WTC11 (cell line): ENCODE data around the gene SLC12A2. TPM values are rescaled to one million over a fixed set of nuclear protein-coding genes. Genes with fewer than 3 reads are reported as not detected.

Experiments
- ATAC-seq: fragments of 200-7000 bp; cut with Tn5 transposase; 2 replicates; pipeline ENCODE4 v1.10.0; 2021; ENCODE audit warnings: mild to moderate bottlenecking, moderate library complexity
- CTCF ChIA-PET: fragments of 300-600 bp; sonication (Branson Sonifier 250); formaldehyde crosslinking; loops from one replicate; lab custom pipeline; 2021; ENCODE audit warnings: antibody characterized with exemption; lab: Charles Lee
- POLR2A ChIA-PET: fragments of 350-600 bp; sonication (Branson Sonifier 250); formaldehyde crosslinking; loops from one replicate; lab custom pipeline; 2021; ENCODE audit warnings: antibody characterized with exemption; lab: Charles Lee
- DNase-seq: peaks from one replicate; pipeline ENCODE4 v3.0.0; 2021; ENCODE audit warnings: low spot score
- H3K27ac Mint-ChIP-seq: 2 replicates; pipeline ENCODE4 v1.8.0; 2021; ENCODE audit warnings: mixed read lengths
- H3K27me3 Mint-ChIP-seq: 2 replicates; pipeline ENCODE4 v1.8.0; 2021; ENCODE audit warnings: low read depth, mild to moderate bottlenecking, moderate library complexity, mixed read lengths
- H3K36me3 Mint-ChIP-seq: 2 replicates; pipeline ENCODE4 v1.8.0; 2021; ENCODE audit warnings: mixed read lengths
- H3K4me1 Mint-ChIP-seq: 2 replicates; pipeline ENCODE4 v1.8.0; 2022; ENCODE audit warnings: mixed read lengths
- H3K4me3 Mint-ChIP-seq: 2 replicates; pipeline ENCODE4 v1.8.0; 2021; ENCODE audit warnings: mild to moderate bottlenecking, moderate library complexity, mixed read lengths
- H3K9me3 Mint-ChIP-seq: 2 replicates; pipeline ENCODE4 v1.8.0; 2021; ENCODE audit warnings: mixed read lengths
- CREM ChIP-seq: sonication (generic); formaldehyde crosslinking; IDR thresholded peaks from 2 replicates; pipeline ENCODE4 v1.8.1; 2022; ENCODE audit warnings: mild to moderate bottlenecking, missing genetic modification reagents, moderate library complexity
- ETV6 ChIP-seq: sonication (generic); formaldehyde crosslinking; IDR thresholded peaks from 2 replicates; pipeline ENCODE4 v1.8.1; 2022; ENCODE audit warnings: mild to moderate bottlenecking, missing genetic modification reagents
- FOXJ3 ChIP-seq: sonication (generic); formaldehyde crosslinking; IDR thresholded peaks from 2 replicates; pipeline ENCODE4 v1.9.0; 2021; ENCODE audit warnings: missing genetic modification reagents, mild to moderate bottlenecking, borderline replicate concordance
- GRHL2 ChIP-seq: fragments of 250-450 bp; sonication (Bioruptor Pico); IDR thresholded peaks from 2 replicates; pipeline ENCODE4 v1.8.0; 2022; ENCODE audit warnings: mild to moderate bottlenecking, moderate library complexity; ENCODE audit not compliant: insufficient replicate concordance, severe bottlenecking
- NFYB ChIP-seq: sonication (generic); formaldehyde crosslinking; conservative IDR thresholded peaks from 2 replicates; pipeline ENCODE4 v1.8.0; 2022; ENCODE audit warnings: low read depth, missing genetic modification reagents
- RELA ChIP-seq: sonication (generic); formaldehyde crosslinking; IDR thresholded peaks from 2 replicates; pipeline ENCODE4 v1.8.1; 2022; ENCODE audit warnings: missing genetic modification reagents, mild to moderate bottlenecking, borderline replicate concordance
- SOX15 ChIP-seq: fragments of 250-450 bp; sonication (Bioruptor Pico); IDR thresholded peaks from 2 replicates; pipeline ENCODE4 v1.9.0; 2021; ENCODE audit warnings: mild to moderate bottlenecking
- TEAD1 ChIP-seq: sonication (generic); formaldehyde crosslinking; IDR thresholded peaks from 2 replicates; pipeline ENCODE4 v1.8.0; 2022; ENCODE audit warnings: mild to moderate bottlenecking, missing genetic modification reagents
- ZNF263 ChIP-seq: sonication (generic); formaldehyde crosslinking; IDR thresholded peaks from 2 replicates; pipeline ENCODE4 v1.8.1; 2022; ENCODE audit warnings: low read depth, mild to moderate bottlenecking, moderate library complexity, missing genetic modification reagents
- total RNA-seq: library from RNA; stranded (reverse); gene quantifications from 3 replicates; pipeline ENCODE4 v1.2.3, GENCODE V29; 2021
- TF ChIP-seq, protein P1 (sequence below): fragments of 250-450 bp; sonication (Bioruptor Pico); IDR thresholded peaks from 2 replicates; pipeline ENCODE4 v1.9.0; 2021; ENCODE audit warnings: mild to moderate bottlenecking, borderline replicate concordance
- TF ChIP-seq, protein P2 (sequence below): sonication (generic); formaldehyde crosslinking; IDR thresholded peaks from 2 replicates; pipeline ENCODE4 v1.8.1; 2023; ENCODE audit warnings: mild to moderate bottlenecking, missing genetic modification reagents
- TF ChIP-seq, protein P3 (sequence below): sonication (generic); formaldehyde crosslinking; IDR thresholded peaks from 2 replicates; pipeline ENCODE4 v1.8.1; 2022; ENCODE audit warnings: low read depth, missing genetic modification reagents, borderline replicate concordance

Gene SLC12A2
- total RNA-seq, 1 experiment from 2014 or later: 8.4 TPM

DNA sequence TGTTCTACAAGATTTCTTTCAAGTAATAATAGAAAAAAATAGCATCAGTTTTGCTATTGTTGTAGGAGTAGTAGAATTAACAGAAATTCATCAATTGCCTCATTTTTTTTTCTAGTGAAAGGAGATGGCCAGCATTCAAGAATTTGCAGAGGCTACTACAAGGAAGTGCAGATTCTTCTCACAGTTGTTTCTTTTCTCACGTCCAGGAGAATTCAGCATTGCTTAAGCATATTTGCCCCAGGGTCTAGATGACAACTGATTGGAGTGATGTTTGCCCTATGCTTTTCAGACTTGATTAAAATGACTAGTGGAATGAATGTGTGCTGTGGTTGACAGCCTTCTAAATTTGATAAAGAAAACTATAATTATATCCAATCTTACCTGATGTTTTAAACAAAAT lies 46.6 kb upstream of the SLC12A2 start:
- Mint-ChIP-seq H3K4me1 (peaks cover 8% of the 10 kb centered on the region), H3K27me3 (no peaks in the 10 kb centered on the region)
- no peak for ATAC-seq
- TF ChIP-seq RELA: no peak
- no peak for TF ChIP-seq ZNF263
- no peak for TF ChIP-seq SOX15 (CRISPR knock-in tag)
- no peak for TF ChIP-seq TEAD1
- TF ChIP-seq, protein P1, sequence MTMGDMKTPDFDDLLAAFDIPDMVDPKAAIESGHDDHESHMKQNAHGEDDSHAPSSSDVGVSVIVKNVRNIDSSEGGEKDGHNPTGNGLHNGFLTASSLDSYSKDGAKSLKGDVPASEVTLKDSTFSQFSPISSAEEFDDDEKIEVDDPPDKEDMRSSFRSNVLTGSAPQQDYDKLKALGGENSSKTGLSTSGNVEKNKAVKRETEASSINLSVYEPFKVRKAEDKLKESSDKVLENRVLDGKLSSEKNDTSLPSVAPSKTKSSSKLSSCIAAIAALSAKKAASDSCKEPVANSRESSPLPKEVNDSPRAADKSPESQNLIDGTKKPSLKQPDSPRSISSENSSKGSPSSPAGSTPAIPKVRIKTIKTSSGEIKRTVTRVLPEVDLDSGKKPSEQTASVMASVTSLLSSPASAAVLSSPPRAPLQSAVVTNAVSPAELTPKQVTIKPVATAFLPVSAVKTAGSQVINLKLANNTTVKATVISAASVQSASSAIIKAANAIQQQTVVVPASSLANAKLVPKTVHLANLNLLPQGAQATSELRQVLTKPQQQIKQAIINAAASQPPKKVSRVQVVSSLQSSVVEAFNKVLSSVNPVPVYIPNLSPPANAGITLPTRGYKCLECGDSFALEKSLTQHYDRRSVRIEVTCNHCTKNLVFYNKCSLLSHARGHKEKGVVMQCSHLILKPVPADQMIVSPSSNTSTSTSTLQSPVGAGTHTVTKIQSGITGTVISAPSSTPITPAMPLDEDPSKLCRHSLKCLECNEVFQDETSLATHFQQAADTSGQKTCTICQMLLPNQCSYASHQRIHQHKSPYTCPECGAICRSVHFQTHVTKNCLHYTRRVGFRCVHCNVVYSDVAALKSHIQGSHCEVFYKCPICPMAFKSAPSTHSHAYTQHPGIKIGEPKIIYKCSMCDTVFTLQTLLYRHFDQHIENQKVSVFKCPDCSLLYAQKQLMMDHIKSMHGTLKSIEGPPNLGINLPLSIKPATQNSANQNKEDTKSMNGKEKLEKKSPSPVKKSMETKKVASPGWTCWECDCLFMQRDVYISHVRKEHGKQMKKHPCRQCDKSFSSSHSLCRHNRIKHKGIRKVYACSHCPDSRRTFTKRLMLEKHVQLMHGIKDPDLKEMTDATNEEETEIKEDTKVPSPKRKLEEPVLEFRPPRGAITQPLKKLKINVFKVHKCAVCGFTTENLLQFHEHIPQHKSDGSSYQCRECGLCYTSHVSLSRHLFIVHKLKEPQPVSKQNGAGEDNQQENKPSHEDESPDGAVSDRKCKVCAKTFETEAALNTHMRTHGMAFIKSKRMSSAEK: no peak
- no peak for TF ChIP-seq CREM (CRISPR knock-in tag)
- TF ChIP-seq NFYB (CRISPR knock-in tag): no peak
- no peak for TF ChIP-seq GRHL2
- no peak for TF ChIP-seq ETV6
- TF ChIP-seq, protein P2, sequence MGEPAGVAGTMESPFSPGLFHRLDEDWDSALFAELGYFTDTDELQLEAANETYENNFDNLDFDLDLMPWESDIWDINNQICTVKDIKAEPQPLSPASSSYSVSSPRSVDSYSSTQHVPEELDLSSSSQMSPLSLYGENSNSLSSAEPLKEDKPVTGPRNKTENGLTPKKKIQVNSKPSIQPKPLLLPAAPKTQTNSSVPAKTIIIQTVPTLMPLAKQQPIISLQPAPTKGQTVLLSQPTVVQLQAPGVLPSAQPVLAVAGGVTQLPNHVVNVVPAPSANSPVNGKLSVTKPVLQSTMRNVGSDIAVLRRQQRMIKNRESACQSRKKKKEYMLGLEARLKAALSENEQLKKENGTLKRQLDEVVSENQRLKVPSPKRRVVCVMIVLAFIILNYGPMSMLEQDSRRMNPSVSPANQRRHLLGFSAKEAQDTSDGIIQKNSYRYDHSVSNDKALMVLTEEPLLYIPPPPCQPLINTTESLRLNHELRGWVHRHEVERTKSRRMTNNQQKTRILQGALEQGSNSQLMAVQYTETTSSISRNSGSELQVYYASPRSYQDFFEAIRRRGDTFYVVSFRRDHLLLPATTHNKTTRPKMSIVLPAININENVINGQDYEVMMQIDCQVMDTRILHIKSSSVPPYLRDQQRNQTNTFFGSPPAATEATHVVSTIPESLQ (CRISPR knock-in tag): no peak
- TF ChIP-seq, all 79 proteins: peak for 0
- Mint-ChIP-seq H3K27ac (no peak overlapping the region), H3K36me3 (no peaks in the 10 kb centered on the region), H3K4me3 (no peak overlapping the region), H3K9me3 (peaks cover 13% of the 10 kb centered on the region; the same call in 1 of the 2 replicates)
- ChIA-PET CTCF (no interaction called here), POLR2A (no interaction called here)
- no peak for DNase-seq

DNA sequence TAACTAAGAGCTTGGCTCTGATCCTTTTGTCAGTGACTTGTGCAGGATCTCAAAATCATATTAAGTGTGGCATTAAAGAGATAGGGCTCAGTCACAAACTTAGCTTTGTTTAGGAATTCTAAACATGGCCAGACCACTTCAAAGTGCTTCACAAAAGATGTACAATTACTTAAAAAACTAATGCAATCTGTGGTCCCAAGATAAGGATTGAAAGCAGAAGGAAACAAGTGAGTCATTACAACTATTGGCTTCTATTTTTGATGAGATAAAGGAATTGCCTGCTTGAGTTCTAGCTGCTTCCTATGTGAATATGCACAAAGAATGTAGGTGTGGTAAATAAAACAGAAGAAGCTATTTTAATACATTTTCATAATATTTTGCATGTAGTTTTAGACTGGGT lies 44.9 kb upstream of the SLC12A2 start:
- CTCF ChIA-PET: no interaction called here
- TF ChIP-seq, protein P1: no peak
- no peak for TF ChIP-seq FOXJ3 (CRISPR knock-in tag)
- TF ChIP-seq, protein P3, sequence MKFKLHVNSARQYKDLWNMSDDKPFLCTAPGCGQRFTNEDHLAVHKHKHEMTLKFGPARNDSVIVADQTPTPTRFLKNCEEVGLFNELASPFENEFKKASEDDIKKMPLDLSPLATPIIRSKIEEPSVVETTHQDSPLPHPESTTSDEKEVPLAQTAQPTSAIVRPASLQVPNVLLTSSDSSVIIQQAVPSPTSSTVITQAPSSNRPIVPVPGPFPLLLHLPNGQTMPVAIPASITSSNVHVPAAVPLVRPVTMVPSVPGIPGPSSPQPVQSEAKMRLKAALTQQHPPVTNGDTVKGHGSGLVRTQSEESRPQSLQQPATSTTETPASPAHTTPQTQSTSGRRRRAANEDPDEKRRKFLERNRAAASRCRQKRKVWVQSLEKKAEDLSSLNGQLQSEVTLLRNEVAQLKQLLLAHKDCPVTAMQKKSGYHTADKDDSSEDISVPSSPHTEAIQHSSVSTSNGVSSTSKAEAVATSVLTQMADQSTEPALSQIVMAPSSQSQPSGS (CRISPR knock-in tag): no peak
- Mint-ChIP-seq H3K27ac (no peak overlapping the region), H3K27me3 (no peaks in the 10 kb centered on the region), H3K9me3 (peaks cover 3% of the 10 kb centered on the region; the same call in 1 of the 2 replicates), H3K4me1 (peaks cover 8% of the 10 kb centered on the region), H3K4me3 (no peak overlapping the region), H3K36me3 (no peaks in the 10 kb centered on the region)
- POLR2A ChIA-PET: no interaction called here
- ATAC-seq: no peak
- DNase-seq: no peak
